HG03469 (cell line): ENCODE data around the gene NR2F6.
"Not testable (repeated sequence)": the region's sequence is repeated elsewhere in the genome, so short reads cannot be mapped to it uniquely, and the experiment has no call there.

ENCODE experiments used
- ATAC-seq: cut with Tn5 transposase; IDR thresholded peaks from one replicate; pipeline ENCODE4 v1.9.1; 2021; ENCODE audit warnings: mild to moderate bottlenecking, moderate library complexity, moderate number of reproducible peaks; ENCODE audit not compliant: unreplicated experiment

The NR2F6 gene

GRCh38 chr19:17214508-17215126, 31.1 kb downstream of the NR2F6 start:
- no peak for ATAC-seq

GRCh38 chr19:17213334-17213733, 32.4 kb downstream of the NR2F6 start:
- no peak for ATAC-seq

GRCh38 chr19:17211547-17212446, 33.9 kb downstream of the NR2F6 start:
- ATAC-seq, result no peak

- no peak for ATAC-seq
Measured at GRCh38 chr19:17210296-17210695, 35.4 kb downstream of the NR2F6 start.

GRCh38 chr19:17209126-17210036, 36.3 kb downstream of the NR2F6 start:
- no peak for ATAC-seq

- no peak for ATAC-seq
Measured at GRCh38 chr19:17206736-17207581, 38.8 kb downstream of the NR2F6 start.

GRCh38 chr19:17205237-17206140, 40.2 kb downstream of the NR2F6 start:
- no peak for ATAC-seq

- ATAC-seq, result no peak
Measured at GRCh38 chr19:17202713-17203112, 43.0 kb downstream of the NR2F6 start.

- no peak for ATAC-seq
Measured at GRCh38 chr19:17202249-17202648, 43.5 kb downstream of the NR2F6 start.

GRCh38 chr19:17200408-17201079, 45.2 kb downstream of the NR2F6 start:
- ATAC-seq, result no peak

- no peak for ATAC-seq
Measured at GRCh38 chr19:17197666-17198065, 48.1 kb downstream of the NR2F6 start.

GRCh38 chr19:17196610-17197009, 49.1 kb downstream of the NR2F6 start:
- ATAC-seq, result no peak

GRCh38 chr19:17195106-17195505, 50.6 kb downstream of the NR2F6 start:
- ATAC-seq, result no peak

- ATAC-seq, result no peak
Measured at GRCh38 chr19:17194608-17195007, 51.1 kb downstream of the NR2F6 start.

GRCh38 chr19:17192751-17193150, 53.0 kb downstream of the NR2F6 start:
- ATAC-seq, result no peak

- not testable (repeated sequence) for ATAC-seq
Measured at GRCh38 chr19:17191736-17192135, 54.0 kb downstream of the NR2F6 start.

- no peak for ATAC-seq
Measured at GRCh38 chr19:17185590-17185989, 60.1 kb downstream of the NR2F6 start.

GRCh38 chr19:17184371-17184841, 61.3 kb downstream of the NR2F6 start:
- no peak for ATAC-seq
